Dermis microvascular lymphatic vessel endothelial cell (primary cell): ENCODE results near the gene RFNG. TPM values are rescaled to one million over a fixed set of nuclear protein-coding genes. Genes with fewer than 3 reads are reported as not detected.

Experiments
- DNase-seq, 2 donors: peaks; one replicate each; pipeline versions ENCODE4 v3.0.0 to v3.0.0-alpha.2; 2010; ENCODE audit warnings: low read depth in 2 of 2
- total RNA-seq: library from RNA; depleted of rRNA; stranded (reverse); fragments of >200 nt; gene quantifications from 2 replicates; pipeline ENCODE4 v1.2.1, GENCODE V29; 2014

RFNG gene
- total RNA-seq, 1 donor from 2014 or later, result 16.4 TPM

DNA sequence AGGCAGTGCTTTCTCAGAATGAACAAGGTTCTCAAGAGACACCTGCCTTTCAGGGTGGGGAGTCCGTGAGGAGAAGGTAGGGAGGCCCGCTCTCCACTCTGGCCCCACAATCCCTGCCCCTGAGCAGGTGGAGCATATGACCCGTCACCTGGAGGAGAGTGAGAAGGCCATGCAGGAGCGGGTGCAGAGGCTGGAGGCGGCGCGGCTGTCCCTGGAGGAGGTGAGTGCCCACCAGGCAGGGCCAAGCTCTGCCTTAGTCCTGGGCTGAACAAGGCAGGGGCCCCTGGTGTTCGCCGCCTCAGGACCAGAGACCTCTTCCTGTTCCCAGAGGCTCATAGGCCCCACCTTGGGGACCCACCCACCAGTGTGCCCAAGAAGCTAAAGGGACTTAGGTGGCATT, 22.6 kb downstream of the RFNG start:
- DNase-seq, result no peak

DNA sequence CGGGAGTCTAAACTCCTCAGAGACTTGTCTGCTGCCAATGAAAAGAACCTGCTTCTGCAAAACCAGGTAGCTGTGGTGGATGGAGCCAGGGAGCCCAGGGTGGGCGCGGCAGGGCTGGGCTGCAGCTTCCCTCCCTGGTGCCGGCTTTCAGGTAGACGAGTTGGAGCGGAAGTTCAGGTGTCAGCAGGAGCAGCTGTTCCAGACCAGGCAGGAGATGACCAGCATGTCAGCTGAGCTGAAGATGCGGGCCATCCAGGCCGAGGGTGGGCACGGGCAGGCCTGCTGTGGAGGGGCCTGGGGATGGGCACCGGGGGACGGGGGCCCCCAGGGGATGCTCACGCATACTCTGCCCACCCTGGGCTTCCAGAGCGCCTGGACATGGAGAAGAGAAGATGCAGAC, 23.4 kb downstream of the RFNG start:
- DNase-seq, result no peak

DNA sequence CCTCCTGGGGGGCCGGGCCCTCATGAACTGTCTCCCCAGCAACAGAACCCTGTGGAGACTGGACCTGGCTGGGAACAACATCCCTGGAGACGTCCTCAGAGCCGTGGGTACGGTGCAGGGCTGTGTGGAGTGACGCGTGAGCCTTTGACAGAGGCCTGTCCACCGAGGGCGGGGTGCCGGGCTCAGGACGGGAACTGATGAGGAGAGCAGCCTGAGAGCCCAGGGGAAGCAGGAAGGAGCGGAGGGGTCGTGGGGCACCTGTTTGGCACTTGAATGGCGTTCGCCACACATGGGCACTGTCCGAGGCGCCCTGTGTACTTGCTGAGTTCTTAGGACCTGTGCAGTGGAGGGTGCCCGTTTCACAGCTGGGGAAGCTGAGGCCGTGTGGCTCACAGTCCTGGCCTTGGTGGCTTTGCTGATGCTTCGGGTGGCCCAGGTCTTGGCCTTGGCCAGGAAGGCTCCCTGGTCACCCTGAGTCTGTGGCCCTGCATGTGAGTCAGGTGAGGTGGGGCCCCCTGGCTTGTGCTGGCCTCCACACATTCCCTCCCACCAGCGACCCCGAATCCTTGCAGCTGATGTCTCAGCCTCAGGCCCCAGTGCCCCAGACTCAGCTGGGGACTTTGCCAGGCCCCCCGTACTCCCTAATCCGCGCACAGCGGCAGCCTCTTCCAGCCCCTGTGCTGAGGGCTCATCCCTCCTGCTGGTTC, 26.1 kb downstream of the RFNG start:
- DNase-seq, result no peak

GRCh38 chr17:82024859-82025258, 26.8 kb downstream of the RFNG start:
- no peak for DNase-seq

GRCh38 chr17:82023447-82024241, 28.0 kb downstream of the RFNG start:
- DNase-seq, result no peak

- DNase-seq, result peak; percentile 97 to 100
Observed at GRCh38 chr17:82022981-82023446, 28.6 kb downstream of the RFNG start, which contains the start of gene LRRC45. Gene LRRC45, plus strand, starts transcription at chr17:82023305. Its CDS starts 339 bp downstream, at chr17:82023644.

GRCh38 chr17:82022310-82022980, 29.2 kb downstream of the RFNG start, which contains the start of gene CENPX:
Gene CENPX, minus strand, starts transcription at chr17:82022878. Its CDS starts 17 bp downstream, at chr17:82022861.
- DNase-seq, result peak in 1 of 2 donors; percentile 12

- no peak for DNase-seq
Observed at GRCh38 chr17:82021900-82022309, 29.7 kb downstream of the RFNG start.

GRCh38 chr17:82021107-82021899, 30.3 kb downstream of the RFNG start:
- peak; percentile 68 to 78 for DNase-seq

- no peak for DNase-seq
Observed at GRCh38 chr17:82020572-82021106, 31.0 kb downstream of the RFNG start.

- peak in 1 of 2 donors; percentile 60 for DNase-seq
Observed at GRCh38 chr17:82019690-82020571, 31.7 kb downstream of the RFNG start.

GRCh38 chr17:82018989-82019689, 32.5 kb downstream of the RFNG start:
- DNase-seq, result no peak

GRCh38 chr17:82018152-82018988, 33.2 kb downstream of the RFNG start:
- DNase-seq, result no peak

DNA sequence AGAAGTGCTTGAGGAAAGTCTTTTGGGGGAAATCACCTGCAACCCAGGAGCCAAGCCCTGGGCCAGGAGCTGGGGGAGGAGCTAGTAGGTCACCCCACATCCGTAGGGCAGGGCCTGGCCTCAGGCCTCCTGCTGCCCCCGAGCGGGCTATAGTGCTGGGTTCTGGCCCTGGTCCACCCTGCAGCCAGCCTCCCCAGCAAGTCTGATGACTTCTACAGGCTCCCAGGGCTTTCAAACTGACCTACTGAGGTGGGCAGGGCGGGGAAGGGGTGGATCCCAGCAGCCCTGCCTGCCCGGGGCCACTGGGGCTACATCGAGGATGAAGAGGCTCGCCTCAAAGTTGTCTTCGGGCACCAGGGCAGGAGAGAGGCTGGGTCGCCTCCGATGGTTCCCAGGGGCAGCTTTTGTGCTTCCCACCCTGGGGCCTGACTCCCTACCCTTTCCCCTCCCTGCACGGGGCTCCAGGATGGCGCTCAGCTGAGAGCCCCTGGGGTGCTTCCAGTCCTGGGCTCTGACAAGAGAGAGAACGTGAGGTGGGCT, 33.9 kb downstream of the RFNG start:
- no peak for DNase-seq

DNA sequence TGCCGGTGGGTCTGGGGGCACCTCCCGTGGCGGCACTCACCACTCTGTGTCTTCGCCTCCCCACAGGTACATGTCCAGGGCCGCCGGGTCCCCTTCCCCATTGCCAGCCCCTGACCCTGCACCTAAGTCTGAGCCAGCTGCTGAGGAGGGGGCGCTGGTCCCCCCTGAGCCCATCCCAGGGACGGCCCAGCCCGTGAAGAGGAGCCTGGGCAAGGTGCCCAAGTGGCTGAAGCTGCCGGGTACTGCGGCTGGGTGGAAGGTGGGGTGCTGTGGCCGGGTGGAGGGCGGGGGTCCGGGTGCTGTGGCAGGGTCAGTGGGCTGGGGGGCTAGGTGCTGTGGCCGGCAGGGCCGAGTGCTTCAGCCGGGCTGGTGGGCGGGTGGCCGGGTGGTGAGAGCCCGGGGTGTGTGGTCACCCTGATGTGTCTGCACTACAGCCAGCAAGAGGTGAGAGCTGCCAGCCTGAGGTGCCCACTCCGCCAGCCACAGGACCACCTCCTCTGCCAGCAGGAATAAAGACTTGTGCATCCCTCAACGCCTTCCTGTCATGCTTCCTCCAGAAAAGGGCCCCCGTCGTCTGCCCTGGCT, 34.6 kb downstream of the RFNG start:
- no peak for DNase-seq

DNA sequence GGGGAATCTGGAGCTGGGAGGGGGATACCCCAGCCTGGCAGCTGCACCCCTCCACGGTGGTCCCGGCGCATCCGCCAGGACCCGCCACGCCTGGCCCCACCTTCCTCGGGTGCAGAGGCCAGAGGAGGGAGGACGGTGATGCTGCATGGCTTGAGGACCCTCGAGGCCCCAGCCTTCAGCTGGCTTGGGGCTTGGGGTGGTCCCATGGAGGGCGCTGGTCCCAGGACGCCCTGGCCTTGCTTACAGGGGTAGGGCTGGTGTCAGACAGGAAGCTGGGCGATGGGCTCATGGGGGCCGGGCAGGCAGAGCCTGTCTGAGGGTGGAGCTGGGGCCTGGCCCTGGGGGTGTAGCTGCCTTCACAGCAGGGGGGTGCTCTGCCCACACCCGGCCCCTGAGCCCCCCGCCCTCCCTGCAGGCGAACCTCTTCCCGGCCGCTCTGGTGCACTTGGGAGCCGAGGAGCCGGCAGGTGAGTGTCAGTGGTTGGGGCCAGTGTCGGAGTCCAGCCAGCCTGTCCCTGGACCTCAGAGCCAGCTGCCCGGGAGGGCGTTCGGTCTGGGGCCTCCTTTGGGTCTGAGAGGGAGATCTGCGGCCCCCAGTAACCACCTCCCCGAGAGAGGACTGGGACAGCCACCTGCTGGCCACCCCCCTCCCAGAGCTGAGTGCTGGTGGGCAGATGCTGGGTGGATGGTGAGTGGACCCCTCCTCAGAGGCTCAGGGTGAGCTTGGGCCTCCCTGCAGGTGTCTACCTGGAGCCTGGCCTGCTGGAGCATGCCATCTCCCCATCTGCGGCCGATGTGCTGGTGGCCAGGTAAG, 35.3 kb downstream of the RFNG start:
- DNase-seq, result no peak
